ENCODE results near the gene SOCS4.
"Not testable (repeated sequence)": the region's sequence is repeated elsewhere in the genome, so short reads cannot be mapped to it uniquely, and the experiment has no call there.

Gene SOCS4

GRCh38 chr14:55028066-55028465 lies 1.0 kb downstream of the SOCS4 start:
- Histone ChIP-seq H3K27ac (ENCODE audit: low read depth, low read length) (no peak overlapping the region), H3K36me3 (ENCODE audit: insufficient read depth, low read length) (no peaks in the 10 kb centered on the region), H3K4me1 (ENCODE audit: insufficient read depth, low read length) (peaks cover 19% of the 10 kb centered on the region), H3K9me3 (ENCODE audit: low read length) (no peaks in the 10 kb centered on the region), H3K9ac (ENCODE audit: low read length) (peak overlapping the region; percentile 86), H3K27me3 (ENCODE audit: control insufficient read depth in 1 of 2, insufficient read depth in 2 of 2, low read length in 2 of 2) (no peaks in the 10 kb centered on the region), H3K4me3 (ENCODE audit: low read depth in 1 of 2, low read length in 2 of 2) (peak overlapping the region in 1 of 2 donors; percentile 94)

- no peaks in the 10 kb centered on the region for H3K9me3 ChIP-seq (ENCODE audit: low read length)
- H3K27ac ChIP-seq (ENCODE audit: low read depth, low read length): no peak overlapping the region
- peaks cover 19% of the 10 kb centered on the region for H3K4me1 ChIP-seq (ENCODE audit: insufficient read depth, low read length)
- peak overlapping the region in 1 of 2 donors; percentile 94 for H3K4me3 ChIP-seq (ENCODE audit: low read depth in 1 of 2, low read length in 2 of 2)
- H3K27me3 ChIP-seq (ENCODE audit: control insufficient read depth in 1 of 2, insufficient read depth in 2 of 2, low read length in 2 of 2): no peaks in the 10 kb centered on the region
- no peaks in the 10 kb centered on the region for H3K36me3 ChIP-seq (ENCODE audit: insufficient read depth, low read length)
- no peak overlapping the region for H3K9ac ChIP-seq (ENCODE audit: low read length)
These were observed 1.4 kb downstream of the SOCS4 start for GRCh38 chr14:55028476-55028875.

GRCh38 chr14:55031190-55031589 lies 4.2 kb downstream of the SOCS4 start:
- Histone ChIP-seq H3K36me3 (ENCODE audit: insufficient read depth, low read length) (peaks cover 3% of the 10 kb centered on the region), H3K27me3 (ENCODE audit: control insufficient read depth in 1 of 2, insufficient read depth in 2 of 2, low read length in 2 of 2) (no peaks in the 10 kb centered on the region), H3K4me1 (ENCODE audit: insufficient read depth, low read length) (peaks cover 12% of the 10 kb centered on the region), H3K9me3 (ENCODE audit: low read length) (no peaks in the 10 kb centered on the region), H3K4me3 (ENCODE audit: low read depth in 1 of 2, low read length in 2 of 2) (no peak overlapping the region), H3K9ac (ENCODE audit: low read length) (no peak overlapping the region), H3K27ac (ENCODE audit: low read depth, low read length) (no peak overlapping the region)

- not testable (repeated sequence) for H3K27me3 ChIP-seq (ENCODE audit: control insufficient read depth in 1 of 2, insufficient read depth in 2 of 2, low read length in 2 of 2); H3K4me1 ChIP-seq (ENCODE audit: insufficient read depth, low read length); H3K36me3 ChIP-seq (ENCODE audit: insufficient read depth, low read length); H3K27ac ChIP-seq (ENCODE audit: low read depth, low read length); H3K9me3 ChIP-seq (ENCODE audit: low read length); H3K4me3 ChIP-seq (ENCODE audit: low read depth in 1 of 2, low read length in 2 of 2); H3K9ac ChIP-seq (ENCODE audit: low read length)
These were observed 11.0 kb downstream of the SOCS4 start for GRCh38 chr14:55037995-55038394.

- H3K9ac ChIP-seq (ENCODE audit: low read length): no peak overlapping the region
- no peak overlapping the region for H3K27ac ChIP-seq (ENCODE audit: low read depth, low read length)
- H3K4me3 ChIP-seq (ENCODE audit: low read depth in 1 of 2, low read length in 2 of 2): no peak overlapping the region
- no peaks in the 10 kb centered on the region for H3K27me3 ChIP-seq (ENCODE audit: control insufficient read depth in 1 of 2, insufficient read depth in 2 of 2, low read length in 2 of 2)
- H3K36me3 ChIP-seq (ENCODE audit: insufficient read depth, low read length): peaks cover 13% of the 10 kb centered on the region
- no peaks in the 10 kb centered on the region for H3K4me1 ChIP-seq (ENCODE audit: insufficient read depth, low read length)
- H3K9me3 ChIP-seq (ENCODE audit: low read length): no peaks in the 10 kb centered on the region
These were observed 11.7 kb downstream of the SOCS4 start for GRCh38 chr14:55038708-55039107.

- Histone ChIP-seq H3K4me1 (ENCODE audit: insufficient read depth, low read length) (no peaks in the 10 kb centered on the region), H3K9me3 (ENCODE audit: low read length) (no peaks in the 10 kb centered on the region), H3K36me3 (ENCODE audit: insufficient read depth, low read length) (peaks cover 13% of the 10 kb centered on the region), H3K27me3 (ENCODE audit: control insufficient read depth in 1 of 2, insufficient read depth in 2 of 2, low read length in 2 of 2) (no peaks in the 10 kb centered on the region), H3K4me3 (ENCODE audit: low read depth in 1 of 2, low read length in 2 of 2) (no peak overlapping the region), H3K27ac (ENCODE audit: low read depth, low read length) (no peak overlapping the region), H3K9ac (ENCODE audit: low read length) (no peak overlapping the region)
These were observed 16.5 kb downstream of the SOCS4 start for GRCh38 chr14:55043528-55043927.

- peaks cover 13% of the 10 kb centered on the region for H3K36me3 ChIP-seq (ENCODE audit: insufficient read depth, low read length)
- no peaks in the 10 kb centered on the region for H3K4me1 ChIP-seq (ENCODE audit: insufficient read depth, low read length)
- no peaks in the 10 kb centered on the region for H3K9me3 ChIP-seq (ENCODE audit: low read length)
- H3K4me3 ChIP-seq (ENCODE audit: low read depth in 1 of 2, low read length in 2 of 2): no peak overlapping the region
- no peak overlapping the region for H3K27ac ChIP-seq (ENCODE audit: low read depth, low read length)
- no peak overlapping the region for H3K9ac ChIP-seq (ENCODE audit: low read length)
- no peaks in the 10 kb centered on the region for H3K27me3 ChIP-seq (ENCODE audit: control insufficient read depth in 1 of 2, insufficient read depth in 2 of 2, low read length in 2 of 2)
These were observed 18.1 kb downstream of the SOCS4 start for GRCh38 chr14:55045087-55045486.

GRCh38 chr14:55047301-55048053 lies 20.4 kb downstream of the SOCS4 start:
- Histone ChIP-seq H3K27ac (ENCODE audit: low read depth, low read length) (no peak overlapping the region), H3K27me3 (ENCODE audit: control insufficient read depth in 1 of 2, insufficient read depth in 2 of 2, low read length in 2 of 2) (no peaks in the 10 kb centered on the region), H3K36me3 (ENCODE audit: insufficient read depth, low read length) (peaks cover 13% of the 10 kb centered on the region), H3K9ac (ENCODE audit: low read length) (no peak overlapping the region), H3K4me1 (ENCODE audit: insufficient read depth, low read length) (peaks cover 9% of the 10 kb centered on the region), H3K4me3 (ENCODE audit: low read depth in 1 of 2, low read length in 2 of 2) (no peak overlapping the region), H3K9me3 (ENCODE audit: low read length) (no peaks in the 10 kb centered on the region)

GRCh38 chr14:55048900-55049436 lies 21.9 kb downstream of the SOCS4 start:
- Histone ChIP-seq H3K4me3 (ENCODE audit: low read depth in 1 of 2, low read length in 2 of 2) (no peak overlapping the region), H3K9me3 (ENCODE audit: low read length) (no peaks in the 10 kb centered on the region), H3K27ac (ENCODE audit: low read depth, low read length) (no peak overlapping the region), H3K4me1 (ENCODE audit: insufficient read depth, low read length) (peaks cover 23% of the 10 kb centered on the region), H3K27me3 (ENCODE audit: control insufficient read depth in 1 of 2, insufficient read depth in 2 of 2, low read length in 2 of 2) (no peaks in the 10 kb centered on the region), H3K9ac (ENCODE audit: low read length) (no peak overlapping the region), H3K36me3 (ENCODE audit: insufficient read depth, low read length) (peaks cover 1% of the 10 kb centered on the region)

GRCh38 chr14:55051165-55051422 lies 24.1 kb downstream of the SOCS4 start:
- Histone ChIP-seq H3K27me3 (ENCODE audit: control insufficient read depth in 1 of 2, insufficient read depth in 2 of 2, low read length in 2 of 2) (no peaks in the 10 kb centered on the region), H3K4me1 (ENCODE audit: insufficient read depth, low read length) (peaks cover 23% of the 10 kb centered on the region), H3K4me3 (ENCODE audit: low read depth in 1 of 2, low read length in 2 of 2) (peak overlapping the region; percentile 62 to 79), H3K27ac (ENCODE audit: low read depth, low read length) (peak overlapping the region; percentile 85), H3K9ac (ENCODE audit: low read length) (peak overlapping the region; percentile 54), H3K36me3 (ENCODE audit: insufficient read depth, low read length) (no peaks in the 10 kb centered on the region), H3K9me3 (ENCODE audit: low read length) (no peaks in the 10 kb centered on the region)

GRCh38 chr14:55051423-55052268 lies 24.6 kb downstream of the SOCS4 start, which contains the start of gene MAPK1IP1L:
Gene MAPK1IP1L, plus strand, starts transcription at chr14:55051647. Its CDS starts 10,037 bp downstream, at chr14:55061684.
- Histone ChIP-seq H3K36me3 (ENCODE audit: insufficient read depth, low read length) (no peaks in the 10 kb centered on the region), H3K27me3 (ENCODE audit: control insufficient read depth in 1 of 2, insufficient read depth in 2 of 2, low read length in 2 of 2) (no peaks in the 10 kb centered on the region), H3K27ac (ENCODE audit: low read depth, low read length) (peak within 1 kb of the TSS; percentile 98), H3K9me3 (ENCODE audit: low read length) (no peaks in the 10 kb centered on the region), H3K9ac (ENCODE audit: low read length) (peak within 1 kb of the TSS; percentile 100), H3K4me3 (ENCODE audit: low read depth in 1 of 2, low read length in 2 of 2) (peak within 1 kb of the TSS; percentile 79 to 99), H3K4me1 (ENCODE audit: insufficient read depth, low read length) (peaks cover 23% of the 10 kb centered on the region)
